GM12878 (cell line): ENCODE results near the gene SMOC1. TPM values are rescaled to one million over a fixed set of nuclear protein-coding genes. Genes with fewer than 3 reads are reported as not detected.

Source experiments
- ATAC-seq: fragments of 200-7000 bp; cut with Tn5 transposase; 3 replicates; pipeline ENCODE4 v1.9.1; 2020; ENCODE audit warnings: mild to moderate bottlenecking, moderate library complexity
- BruUV-seq: library from RNA; stranded (reverse); fragments of 400-500 nt; replicated peaks from 2 replicates; lab custom pipeline; 2021; lab: Mats Ljungman, UMichigan
- CTCF ChIA-PET: fragments of 300-600 bp; sonication (Branson Sonifier 250); formaldehyde crosslinking; extraction: SDS; loops from one replicate; lab custom pipeline; 2021; ENCODE audit warnings: inconsistent platforms; lab: Yijun Ruan, JAX
- POLR2A ChIA-PET: fragments of 350-600 bp; formaldehyde crosslinking; extraction: SDS; loops from one replicate; lab custom pipeline; 2021; ENCODE audit warnings: inconsistent platforms; lab: Charles Lee
- RAD21 ChIA-PET: fragments of 300-600 bp; sonication (Branson Sonifier 250); formaldehyde crosslinking; loops from one replicate; lab custom pipeline; 2023; ENCODE audit warnings: antibody characterized with exemption; ENCODE audit not compliant: unreplicated experiment; lab: Charles Lee
- SMC1A ChIA-PET: fragments of 300-600 bp; sonication (Branson Sonifier 250); formaldehyde crosslinking; loops from one replicate; lab custom pipeline; 2023; ENCODE audit not compliant: unreplicated experiment, uncharacterized antibody; lab: Charles Lee
- DNase-seq: peaks from one replicate; pipeline ENCODE4 v3.0.0-alpha.2; 2011; ENCODE audit warnings: low read depth, low spot score
- FAIRE-seq: peaks from 3 replicates; lab custom pipeline; 2011; peaks lifted over from hg19 to GRCh38; lab: Jason Lieb, UNC
- H2AFZ ChIP-seq: 2 replicates; pipeline ENCODE4 v1.6.0; 2011; ENCODE audit warnings: low read depth, low read length, control low read depth; ENCODE audit not compliant: control insufficient read depth
- H3K27ac ChIP-seq: 2 replicates; pipeline ENCODE4 v1.5.1; 2011; ENCODE audit warnings: control low read depth; ENCODE audit not compliant: control insufficient read depth, insufficient read depth
- H3K27me3 ChIP-seq, 2 experiments: replicated peaks in 1 of 2; 2 replicates each; pipeline versions ENCODE4 v1.6.0 to v1.6.1; 2011; ENCODE audit warnings: low read length in 1 of 2; ENCODE audit not compliant: control insufficient read depth in 2 of 2, insufficient read depth in 2 of 2
- H3K36me3 ChIP-seq, 2 experiments: 2 replicates each; pipeline ENCODE4 v1.5.1; 2011; ENCODE audit warnings: low read length in 1 of 2; ENCODE audit not compliant: control insufficient read depth in 2 of 2, insufficient read depth in 2 of 2
- H3K4me1 ChIP-seq: 2 replicates; pipeline ENCODE4 v1.6.1; 2011; ENCODE audit warnings: mild to moderate bottlenecking, low read length, moderate library complexity, mixed read lengths; ENCODE audit not compliant: control insufficient read depth, insufficient read depth
- H3K4me2 ChIP-seq: 2 replicates; pipeline ENCODE4 v1.6.0; 2011; ENCODE audit warnings: control low read depth; ENCODE audit not compliant: control insufficient read depth, insufficient read depth
- H3K4me3 ChIP-seq: fragments of 200-600 bp; sonication (generic); 2 replicates; pipeline ENCODE4 v1.5.1; 2016
- H3K79me2 ChIP-seq: 2 replicates; pipeline ENCODE4 v1.6.0; 2011; ENCODE audit warnings: low read length; ENCODE audit not compliant: control insufficient read depth, insufficient read depth
- H3K9ac ChIP-seq: 2 replicates; pipeline ENCODE4 v1.8.0; 2011; ENCODE audit warnings: low read length, control low read depth, mixed read lengths; ENCODE audit not compliant: control insufficient read depth, insufficient read depth
- H3K9me3 ChIP-seq: replicated peaks from 3 replicates; pipeline ENCODE4 v1.5.1; 2011; ENCODE audit warnings: mild to moderate bottlenecking, low read length; ENCODE audit not compliant: control insufficient read depth, insufficient read depth
- H4K20me1 ChIP-seq: 2 replicates; pipeline ENCODE4 v1.6.0; 2011; ENCODE audit not compliant: control insufficient read depth, insufficient read depth
- BMI1 ChIP-seq: fragments of 450-650 bp; IDR thresholded peaks from 2 replicates; pipeline ENCODE4 v1.6.1; 2016; ENCODE audit warnings: mild to moderate bottlenecking, moderate library complexity, borderline replicate concordance
- FOS ChIP-seq: IDR thresholded peaks from 3 replicates; pipeline ENCODE4 v1.6.1; 2011; ENCODE audit warnings: borderline replicate concordance; ENCODE audit not compliant: insufficient read length; ENCODE audit errors: extremely low read depth
- RAD21 ChIP-seq: IDR thresholded peaks from 2 replicates; pipeline ENCODE4 v1.6.1; 2011; ENCODE audit warnings: mild to moderate bottlenecking, low read depth, low read length, moderate library complexity; ENCODE audit not compliant: insufficient read depth
- RELA ChIP-seq: fragments of 450-650 bp; IDR thresholded peaks from 2 replicates; pipeline ENCODE4 v1.8.0; 2014; ENCODE audit warnings: borderline replicate concordance; ENCODE audit not compliant: partially characterized antibody
- STAT1 ChIP-seq: fragments of 450-650 bp; conservative IDR thresholded peaks from 2 replicates; pipeline ENCODE4 v1.6.1; 2014; ENCODE audit warnings: antibody characterized with exemption, mild to moderate bottlenecking
- ZNF24 ChIP-seq: fragments of 450-650 bp; IDR thresholded peaks from 2 replicates; pipeline ENCODE4 v1.6.1; 2017; ENCODE audit warnings: antibody characterized with exemption, mild to moderate bottlenecking
- WGBS: methylation state at CpG from one replicate; pipeline ENCODE4 v1.1.6; 2016; ENCODE audit warnings: low lambda C conversion rate; ENCODE audit not compliant: insufficient replicate concordance, insufficient coverage; ENCODE audit errors: missing lambda C conversion rate; 5-methylcytosine and 5-hydroxymethylcytosine counted together
- in situ Hi-C: fragments of 300-500 bp; cut with MboI; formaldehyde crosslinking; loops from 9 replicates; pipeline ENCODE4 v1.14.3; 2018; ENCODE audit warnings: mixed read lengths
- intact Hi-C: fragments of 100-400 bp; cut with micrococcal nuclease; formaldehyde crosslinking; loops from one replicate; pipeline ENCODE4 v1.14.2; 2022; ENCODE audit not compliant: unreplicated experiment
- polyA plus RNA-seq, 11 experiments: library from polyadenylated mRNA; depleted of rRNA in 4 of 11; unstranded in 6 of 11; stranded (reverse) in 5 of 11; fragments of >200 nt; fragmentation: Nextera tagmentation in 4 of 11; fragmentation: Illumina TruSeq in 1 of 11; extraction: Ambion mirVana in 4 of 11; extraction: Trizol in 1 of 11; gene quantifications; 1 replicate in 1 of 11; 2 replicates in 10 of 11; pipeline versions ENCODE4 v1.2.1 to v1.2.3, GENCODE V29; 2011 to 2016; ENCODE audit warnings: inconsistent platforms in 2 of 11, missing spikeins in 2 of 11, low read depth in 1 of 11
- total RNA-seq, 4 experiments: library from RNA; depleted of rRNA in 3 of 4; stranded (reverse); fragments of >200 nt in 3 of 4; fragmentation: Illumina TruSeq in 1 of 4; extraction: Trizol in 1 of 4; gene quantifications; 2 replicates each; pipeline versions ENCODE4 v1.2.1 to v1.2.3, GENCODE V29; 2013 to 2021
- TF ChIP-seq, protein P1 (sequence below): fragments of 450-650 bp; formaldehyde crosslinking; IDR thresholded peaks from 2 replicates; pipeline ENCODE4 v1.5.0; 2022; ENCODE audit warnings: mild to moderate bottlenecking, missing genetic modification characterization

SMOC1 gene
- total and polyA plus RNA-seq, 10 of the 15 experiments (the other 5 are each of a cell fraction or from before 2014, with no cell fraction given), result 0.03 to 0.26 (median 0.14) TPM; not detected in 7

DNA sequence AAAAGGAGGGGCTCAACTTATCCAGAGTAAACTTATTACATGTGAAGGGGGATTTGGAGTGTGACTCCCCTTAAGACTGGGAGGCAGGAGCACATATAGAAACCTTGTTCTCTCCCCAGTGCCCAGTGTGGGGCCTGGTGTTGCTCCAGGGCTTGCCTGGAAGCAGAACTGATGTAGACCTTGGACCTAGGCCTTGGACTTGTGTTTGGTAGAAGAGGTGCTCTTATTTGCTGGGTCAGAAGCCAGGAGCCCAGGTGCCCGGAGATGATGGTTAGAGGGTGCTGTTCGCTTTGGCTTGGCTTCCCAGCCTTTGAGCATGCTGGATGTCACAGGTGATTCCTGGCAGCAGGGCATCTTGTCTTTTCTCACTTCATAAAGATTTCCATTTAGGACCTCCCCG lies 110.4 kb downstream of the SMOC1 start:
- WGBS, result 10% methylated on average over 3 of the region's 3 CpGs
- no peaks in the 10 kb centered on the region for H4K20me1 ChIP-seq
- peaks cover 4 to 9% of the 10 kb centered on the region in 2 experiments; a peak in 3 of 4 replicates for H3K27me3 ChIP-seq
- H3K79me2 ChIP-seq, result no peaks in the 10 kb centered on the region
- H3K4me1 ChIP-seq, result no peaks in the 10 kb centered on the region
- no TSS peak for BruUV-seq
- H3K27ac ChIP-seq, result no peak overlapping the region
- ChIA-PET SMC1A (no interaction called here), POLR2A (no interaction called here), RAD21 (no interaction called here)
- in situ Hi-C loops, result no loop called here
- no peak for TF ChIP-seq STAT1
- no peak for TF ChIP-seq BMI1
- TF ChIP-seq FOS, result no peak
- TF ChIP-seq ZNF24, result no peak
- TF ChIP-seq, protein P1, sequence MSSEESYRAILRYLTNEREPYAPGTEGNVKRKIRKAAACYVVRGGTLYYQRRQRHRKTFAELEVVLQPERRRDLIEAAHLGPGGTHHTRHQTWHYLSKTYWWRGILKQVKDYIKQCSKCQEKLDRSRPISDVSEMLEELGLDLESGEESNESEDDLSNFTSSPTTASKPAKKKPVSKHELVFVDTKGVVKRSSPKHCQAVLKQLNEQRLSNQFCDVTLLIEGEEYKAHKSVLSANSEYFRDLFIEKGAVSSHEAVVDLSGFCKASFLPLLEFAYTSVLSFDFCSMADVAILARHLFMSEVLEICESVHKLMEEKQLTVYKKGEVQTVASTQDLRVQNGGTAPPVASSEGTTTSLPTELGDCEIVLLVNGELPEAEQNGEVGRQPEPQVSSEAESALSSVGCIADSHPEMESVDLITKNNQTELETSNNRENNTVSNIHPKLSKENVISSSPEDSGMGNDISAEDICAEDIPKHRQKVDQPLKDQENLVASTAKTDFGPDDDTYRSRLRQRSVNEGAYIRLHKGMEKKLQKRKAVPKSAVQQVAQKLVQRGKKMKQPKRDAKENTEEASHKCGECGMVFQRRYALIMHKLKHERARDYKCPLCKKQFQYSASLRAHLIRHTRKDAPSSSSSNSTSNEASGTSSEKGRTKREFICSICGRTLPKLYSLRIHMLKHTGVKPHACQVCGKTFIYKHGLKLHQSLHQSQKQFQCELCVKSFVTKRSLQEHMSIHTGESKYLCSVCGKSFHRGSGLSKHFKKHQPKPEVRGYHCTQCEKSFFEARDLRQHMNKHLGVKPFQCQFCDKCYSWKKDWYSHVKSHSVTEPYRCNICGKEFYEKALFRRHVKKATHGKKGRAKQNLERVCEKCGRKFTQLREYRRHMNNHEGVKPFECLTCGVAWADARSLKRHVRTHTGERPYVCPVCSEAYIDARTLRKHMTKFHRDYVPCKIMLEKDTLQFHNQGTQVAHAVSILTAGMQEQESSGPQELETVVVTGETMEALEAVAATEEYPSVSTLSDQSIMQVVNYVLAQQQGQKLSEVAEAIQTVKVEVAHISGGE (CRISPR knock-in tag), result no peak
- no peak for TF ChIP-seq RAD21
- no peak for TF ChIP-seq RELA
- TF ChIP-seq, all 136 proteins: peak for 0
- Histone ChIP-seq H3K9ac (no peak overlapping the region), H3K9me3 (no peaks in the 10 kb centered on the region), H3K4me2 (no peak overlapping the region), H3K4me3 (no peak overlapping the region), H3K36me3 (no peaks in the 10 kb centered on the region), H2AFZ (no peak overlapping the region)
- DNase-seq, result no peak
- no peak for FAIRE-seq
- no peak for ATAC-seq
- intact Hi-C loops, result no loop called here
- CTCF ChIA-PET, result no interaction called here
